Activated B cell treated with CpG ODN at 0.5 μM for 24 hours (primary cell): ENCODE results near the gene ADAD2. TPM values are rescaled to one million over a fixed set of nuclear protein-coding genes. Genes with fewer than 3 reads are reported as not detected.

Experiments
- ATAC-seq: fragments of 200-7000 bp; cut with Tn5 transposase; one replicate; pipeline ENCODE4 v1.10.0; 2021; ENCODE audit warnings: low read depth, mild to moderate bottlenecking, moderate library complexity
- CTCF ChIA-PET: fragments of 350-600 bp; sonication (Branson Sonifier 250); formaldehyde crosslinking; loops from one replicate; lab custom pipeline; 2021; ENCODE audit warnings: antibody characterized with exemption; lab: Charles Lee
- POLR2A ChIA-PET: fragments of 350-600 bp; sonication (Branson Sonifier 250); formaldehyde crosslinking; loops from one replicate; lab custom pipeline; 2021; ENCODE audit warnings: antibody characterized with exemption; lab: Charles Lee
- DNase-seq: peaks from one replicate; pipeline ENCODE4 v3.0.0; 2022
- H3K27ac Mint-ChIP-seq: one replicate; pipeline ENCODE4 v1.8.0; 2020; ENCODE audit warnings: mixed read lengths
- H3K27me3 Mint-ChIP-seq: one replicate; pipeline ENCODE4 v1.8.0; 2021; ENCODE audit warnings: mixed read lengths
- H3K36me3 Mint-ChIP-seq: one replicate; pipeline ENCODE4 v1.8.0; 2021; ENCODE audit warnings: low read depth, mixed read lengths
- H3K4me1 Mint-ChIP-seq: one replicate; pipeline ENCODE4 v1.8.0; 2021; ENCODE audit warnings: mixed read lengths
- H3K4me3 Mint-ChIP-seq: one replicate; pipeline ENCODE4 v1.8.0; 2020; ENCODE audit warnings: mild to moderate bottlenecking, mixed read lengths
- H3K9me3 Mint-ChIP-seq: one replicate; pipeline ENCODE4 v1.8.0; 2020; ENCODE audit warnings: mixed read lengths
- CTCF ChIP-seq: fragments of 200-600 bp; IDR thresholded peaks from one replicate; pipeline ENCODE4 v1.8.0; 2022; ENCODE audit warnings: antibody characterized with exemption, mild to moderate bottlenecking
- intact Hi-C: fragments of 100-400 bp; cut with micrococcal nuclease; formaldehyde crosslinking; loops from one replicate; pipeline ENCODE4 v1.15.1; 2024
- total RNA-seq: library from RNA; stranded (reverse); gene quantifications from 2 replicates; pipeline ENCODE4 v1.2.3, GENCODE V29; 2022

Gene ADAD2
- total RNA-seq, 1 donor from 2014 or later: not detected

- no peak for TF ChIP-seq CTCF
- POLR2A ChIA-PET: no interaction called here
- Mint-ChIP-seq H3K27me3 (peaks cover 6% of the 10 kb centered on the region), H3K36me3 (no peaks in the 10 kb centered on the region), H3K4me3 (no peak overlapping the region), H3K27ac (no peak overlapping the region), H3K9me3 (no peaks in the 10 kb centered on the region), H3K4me1 (no peaks in the 10 kb centered on the region)
- no peak for DNase-seq
- CTCF ChIA-PET: no interaction called here
- no peak for ATAC-seq
- intact Hi-C loops: no loop called here
Measured at GRCh38 chr16:84218956-84219355, 28.0 kb downstream of the ADAD2 start.

GRCh38 chr16:84220851-84221250, 29.9 kb downstream of the ADAD2 start:
- Mint-ChIP-seq H3K27me3 (peaks cover 4% of the 10 kb centered on the region), H3K36me3 (no peaks in the 10 kb centered on the region), H3K4me3 (no peak overlapping the region), H3K9me3 (no peaks in the 10 kb centered on the region), H3K4me1 (no peaks in the 10 kb centered on the region), H3K27ac (no peak overlapping the region)
- ChIA-PET POLR2A (no interaction called here), CTCF (no interaction called here)
- intact Hi-C loops: no loop called here
- DNase-seq: no peak
- no peak for ATAC-seq
- TF ChIP-seq CTCF: no peak

- Mint-ChIP-seq H3K36me3 (no peaks in the 10 kb centered on the region), H3K27me3 (peaks cover 10% of the 10 kb centered on the region), H3K9me3 (no peaks in the 10 kb centered on the region), H3K27ac (no peak overlapping the region), H3K4me3 (no peak overlapping the region), H3K4me1 (no peaks in the 10 kb centered on the region)
- DNase-seq: no peak
- ChIA-PET POLR2A (no interaction called here), CTCF (no interaction called here)
- no peak for TF ChIP-seq CTCF
- no peak for ATAC-seq
- intact Hi-C loops: no loop called here
Measured at GRCh38 chr16:84223456-84223855, 32.5 kb downstream of the ADAD2 start.

GRCh38 chr16:84224554-84224953, 33.6 kb downstream of the ADAD2 start:
- Mint-ChIP-seq H3K27me3 (peaks cover 10% of the 10 kb centered on the region), H3K9me3 (no peaks in the 10 kb centered on the region), H3K4me3 (no peak overlapping the region), H3K27ac (no peak overlapping the region), H3K4me1 (no peaks in the 10 kb centered on the region), H3K36me3 (no peaks in the 10 kb centered on the region)
- POLR2A ChIA-PET: no interaction called here
- DNase-seq: no peak
- TF ChIP-seq CTCF: no peak
- ATAC-seq: no peak
- CTCF ChIA-PET: no interaction called here
- intact Hi-C loops: no loop called here

- H3K4me3 Mint-ChIP-seq: no peak overlapping the region
- H3K36me3 Mint-ChIP-seq: no peaks in the 10 kb centered on the region
- ChIA-PET CTCF (no interaction called here), POLR2A (no interaction called here)
- H3K27me3 Mint-ChIP-seq: peaks cover 10% of the 10 kb centered on the region
- intact Hi-C loops: no loop called here
- H3K4me1 Mint-ChIP-seq: no peaks in the 10 kb centered on the region
- no peaks in the 10 kb centered on the region for H3K9me3 Mint-ChIP-seq
- no peak for TF ChIP-seq CTCF
- DNase-seq (no peak), ATAC-seq (no peak)
- H3K27ac Mint-ChIP-seq: no peak overlapping the region
Measured at GRCh38 chr16:84225126-84225525, 34.2 kb downstream of the ADAD2 start.
